ENCODE data around the gene CYTH4. TPM values are rescaled to one million over a fixed set of nuclear protein-coding genes. Genes with fewer than 3 reads are reported as not detected.

Gene CYTH4
- total and polyA plus RNA-seq, 9 donors: 2.4 to 14.5 (median 6.2) TPM

DNA sequence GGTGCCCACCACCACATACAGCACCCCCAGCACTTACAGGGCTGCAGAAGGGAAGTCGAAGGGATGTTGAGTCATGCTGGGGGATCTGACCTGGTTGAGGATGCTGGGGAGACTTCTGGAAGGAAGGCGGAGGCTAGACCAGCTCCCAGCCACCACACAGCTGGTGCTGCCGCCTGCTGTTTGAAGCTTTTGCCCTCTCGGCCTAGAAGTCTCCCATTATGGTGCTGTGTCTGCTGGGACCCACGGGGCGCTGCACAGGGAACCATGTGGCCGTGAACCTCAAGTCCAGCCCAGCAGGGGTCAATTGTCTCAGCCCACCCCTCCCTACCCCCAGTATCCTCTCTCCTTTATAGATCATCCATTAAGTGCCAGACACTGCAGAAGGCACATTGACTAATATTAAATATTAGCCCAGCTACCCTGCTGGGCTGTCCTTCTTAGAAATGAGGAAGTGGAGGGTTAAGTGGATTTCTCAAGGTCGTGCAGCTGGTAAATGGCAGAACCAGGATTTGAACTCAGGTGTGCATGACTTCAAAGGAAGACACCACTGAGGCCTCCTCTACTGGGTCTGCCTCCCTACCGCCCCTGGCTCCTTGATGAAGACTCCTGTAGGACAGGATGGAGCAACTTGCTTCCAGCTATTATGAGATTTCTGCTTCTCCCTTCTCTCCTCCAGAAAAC is 49.7 kb downstream of the CYTH4 start:
- Histone ChIP-seq H3K27ac (no peak overlapping the region), H3K4me1 (ENCODE audit: insufficient read depth) (no peaks in the 10 kb centered on the region), H3K27me3 (no peaks in the 10 kb centered on the region), H3K9me3 (no peaks in the 10 kb centered on the region), H3K4me3 (no peak overlapping the region), H3K36me3 (no peaks in the 10 kb centered on the region)
- TF ChIP-seq, protein P1, sequence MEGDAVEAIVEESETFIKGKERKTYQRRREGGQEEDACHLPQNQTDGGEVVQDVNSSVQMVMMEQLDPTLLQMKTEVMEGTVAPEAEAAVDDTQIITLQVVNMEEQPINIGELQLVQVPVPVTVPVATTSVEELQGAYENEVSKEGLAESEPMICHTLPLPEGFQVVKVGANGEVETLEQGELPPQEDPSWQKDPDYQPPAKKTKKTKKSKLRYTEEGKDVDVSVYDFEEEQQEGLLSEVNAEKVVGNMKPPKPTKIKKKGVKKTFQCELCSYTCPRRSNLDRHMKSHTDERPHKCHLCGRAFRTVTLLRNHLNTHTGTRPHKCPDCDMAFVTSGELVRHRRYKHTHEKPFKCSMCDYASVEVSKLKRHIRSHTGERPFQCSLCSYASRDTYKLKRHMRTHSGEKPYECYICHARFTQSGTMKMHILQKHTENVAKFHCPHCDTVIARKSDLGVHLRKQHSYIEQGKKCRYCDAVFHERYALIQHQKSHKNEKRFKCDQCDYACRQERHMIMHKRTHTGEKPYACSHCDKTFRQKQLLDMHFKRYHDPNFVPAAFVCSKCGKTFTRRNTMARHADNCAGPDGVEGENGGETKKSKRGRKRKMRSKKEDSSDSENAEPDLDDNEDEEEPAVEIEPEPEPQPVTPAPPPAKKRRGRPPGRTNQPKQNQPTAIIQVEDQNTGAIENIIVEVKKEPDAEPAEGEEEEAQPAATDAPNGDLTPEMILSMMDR (IDR thresholded peaks at IDR 0.05): no peak
- no peak for TF ChIP-seq POLR2A (IDR thresholded peaks at IDR 0.05)
- TF ChIP-seq EP300 (IDR thresholded peaks at IDR 0.05): no peak
- 53 to 66% (median 53%) methylated on average over 9 of the region's 9 CpGs for WGBS, 3 donors
- DNase-seq: no peak
- intact Hi-C loops (cut with DNase I): no loop called here

DNA sequence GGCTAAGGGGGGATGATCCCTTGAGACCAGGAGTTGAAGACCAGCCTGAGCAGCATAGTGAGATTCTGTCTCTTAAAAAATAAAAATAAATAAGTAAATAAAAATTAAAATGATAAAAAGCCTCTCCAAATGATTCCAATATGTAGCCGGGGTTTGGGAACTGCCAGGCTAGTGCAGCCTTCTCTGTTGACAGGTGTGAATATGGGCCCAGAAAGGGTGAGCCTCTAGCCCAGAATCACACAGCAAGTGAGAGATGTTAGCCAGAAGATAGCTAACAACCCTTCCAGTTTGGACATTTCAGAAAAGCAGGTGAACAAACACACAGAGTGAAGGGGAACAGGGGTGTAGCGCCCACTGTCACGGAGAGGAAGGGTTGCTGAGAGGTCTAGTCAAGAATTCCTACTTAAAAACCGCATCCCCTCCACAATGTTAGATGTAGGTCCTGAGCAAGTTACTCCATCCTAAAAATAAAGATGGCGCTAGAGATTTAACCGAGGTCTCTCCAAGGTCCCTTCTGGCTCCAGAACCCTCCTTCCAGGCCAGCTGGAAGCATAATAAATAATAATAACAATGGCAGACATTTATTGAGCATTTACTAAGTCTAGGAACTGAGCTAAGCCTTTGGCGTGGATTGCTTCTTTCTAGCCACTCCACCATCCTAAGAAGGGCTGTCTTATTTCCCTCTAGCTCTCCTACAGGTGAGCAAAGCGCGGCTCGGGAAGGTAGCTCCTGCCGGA is 51.6 kb downstream of the CYTH4 start:
- Histone ChIP-seq H3K36me3 (no peaks in the 10 kb centered on the region), H3K9me3 (no peaks in the 10 kb centered on the region), H3K4me1 (ENCODE audit: insufficient read depth) (no peaks in the 10 kb centered on the region), H3K27ac (no peak overlapping the region), H3K27me3 (no peaks in the 10 kb centered on the region), H3K4me3 (no peak overlapping the region)
- TF ChIP-seq EP300 (IDR thresholded peaks at IDR 0.05) (no peak), POLR2A (IDR thresholded peaks at IDR 0.05) (no peak)
- TF ChIP-seq, protein P1 (IDR thresholded peaks at IDR 0.05): no peak
- WGBS, 3 donors: 22 to 29% (median 25%) methylated on average over 11 of the region's 11 CpGs
- DNase-seq: no peak
- intact Hi-C loops (cut with DNase I): no loop called here

DNA sequence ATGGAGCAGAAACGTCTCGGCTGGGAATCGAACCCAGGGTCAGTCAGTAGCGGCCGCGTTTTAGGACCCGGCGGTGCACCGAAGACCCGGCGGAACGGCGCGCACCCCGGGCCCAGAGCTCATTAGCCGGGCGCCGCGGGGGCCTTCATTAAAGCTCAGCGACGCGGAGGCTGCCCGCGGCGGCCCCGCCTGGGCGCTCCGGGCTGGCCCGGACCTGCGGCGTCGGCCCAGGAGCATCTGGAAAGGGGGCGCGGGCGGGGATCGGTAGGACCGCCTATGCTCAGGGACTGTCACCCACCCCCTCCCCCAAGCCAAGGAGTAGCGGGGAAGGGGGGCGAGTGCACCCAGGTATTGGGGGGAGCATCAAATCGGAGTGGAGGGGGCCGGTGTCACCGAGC is 52.2 kb downstream of the CYTH4 start:
- intact Hi-C loops (cut with DNase I): no loop called here
- TF ChIP-seq EP300 (IDR thresholded peaks at IDR 0.05): no peak
- TF ChIP-seq POLR2A (IDR thresholded peaks at IDR 0.05): no peak
- TF ChIP-seq, protein P1 (IDR thresholded peaks at IDR 0.05): no peak

DNA sequence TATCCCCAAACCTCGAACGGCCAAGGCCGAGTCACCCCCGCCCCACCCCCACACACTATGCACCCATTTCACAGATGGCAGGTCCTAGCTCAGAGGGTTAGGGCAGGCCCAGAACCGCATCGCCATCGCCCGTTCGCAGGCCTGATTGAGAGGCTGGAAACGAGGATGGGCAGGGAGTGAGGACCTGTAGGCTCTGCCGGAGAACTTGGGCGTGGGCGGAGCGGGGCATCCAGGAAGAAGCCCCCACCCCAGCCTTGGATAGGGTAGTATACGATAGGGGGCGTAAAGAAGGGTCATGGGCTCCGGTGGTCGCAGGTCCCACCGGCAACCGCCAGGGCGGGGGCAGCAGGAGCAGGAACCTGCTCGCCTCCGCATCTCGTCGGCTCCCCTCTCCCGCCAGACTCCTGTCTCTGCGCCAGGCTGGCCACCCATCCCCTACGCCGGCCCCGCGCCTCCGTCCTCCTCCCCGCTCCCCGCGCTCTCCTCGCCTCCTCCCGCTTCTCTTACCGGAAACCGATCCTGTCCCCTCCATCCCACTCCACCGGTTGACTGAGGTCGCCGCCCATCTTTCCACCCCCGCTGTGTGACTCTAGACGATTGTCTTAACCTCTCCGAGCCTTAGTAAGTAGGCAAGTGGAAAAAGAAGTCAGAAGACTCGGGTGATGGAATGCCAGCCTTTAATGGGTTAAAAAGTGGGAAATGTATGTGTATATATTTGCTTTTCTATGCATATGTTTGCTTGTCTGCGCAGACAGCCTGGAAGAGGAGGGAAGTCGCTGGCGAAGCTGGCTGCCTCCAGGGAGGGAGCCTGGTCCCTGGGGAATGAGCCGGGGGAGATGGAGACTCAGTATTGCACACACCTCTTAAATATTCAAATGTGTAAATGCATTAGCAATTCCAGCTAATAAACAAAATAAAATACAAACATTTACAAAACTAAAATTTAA is 52.8 kb downstream of the CYTH4 start:
- 3 to 4% (median 3%) methylated on average over 50 of the region's 50 CpGs for WGBS, 3 donors
- no peaks in the 10 kb centered on the region for H3K36me3 ChIP-seq
- intact Hi-C loops (cut with DNase I): no loop called here
- H3K4me3 ChIP-seq: no peak overlapping the region
- H3K27me3 ChIP-seq: no peaks in the 10 kb centered on the region
- H3K9me3 ChIP-seq: no peaks in the 10 kb centered on the region
- H3K27ac ChIP-seq: no peak overlapping the region
- no peak for TF ChIP-seq POLR2A (IDR thresholded peaks at IDR 0.05)
- no peak for DNase-seq
- H3K4me1 ChIP-seq (ENCODE audit: insufficient read depth): no peaks in the 10 kb centered on the region

More for the DNA sequence above, 52.2 kb downstream of the CYTH4 start:
- DNase-seq: no peak
- Histone ChIP-seq H3K4me3 (no peak overlapping the region), H3K27me3 (no peaks in the 10 kb centered on the region), H3K9me3 (no peaks in the 10 kb centered on the region), H3K4me1 (ENCODE audit: insufficient read depth) (no peaks in the 10 kb centered on the region), H3K36me3 (no peaks in the 10 kb centered on the region), H3K27ac (no peak overlapping the region)
- 2% methylated on average over 31 to 42 of the region's 42 CpGs for WGBS, 3 donors

Data from ovary (tissue), 9 donors.